Kidney (tissue), 14 donors: ENCODE measurements around the gene SLC9A2. TPM values are rescaled to one million over a fixed set of nuclear protein-coding genes. Genes with fewer than 3 reads are reported as not detected.

Experiments used
- DNase-seq, 5 donors: peaks; one replicate each; pipeline ENCODE4 v3.0.0-alpha.2; 2013 to 2020
- FAIRE-seq: peaks from 2 replicates; lab custom pipeline; 2012; peaks lifted over from hg19 to GRCh38; lab: Jason Lieb, UNC
- H3K27ac ChIP-seq, 2 donors: one replicate each; pipeline ENCODE4 v1.7.0; 2013; ENCODE audit warnings: low read depth in 2 of 2, low read length in 2 of 2, inconsistent platforms in 1 of 2
- H3K27me3 ChIP-seq: one replicate; pipeline ENCODE4 v1.7.1; 2013; ENCODE audit warnings: low read length, inconsistent platforms; ENCODE audit not compliant: control insufficient read depth, insufficient read depth
- H3K36me3 ChIP-seq, 3 donors: one replicate each; pipeline versions ENCODE4 v1.7.0 to v1.7.1; 2013; ENCODE audit warnings: low read length in 3 of 3, control low read depth in 1 of 3, inconsistent platforms in 1 of 3; ENCODE audit not compliant: insufficient read depth in 3 of 3, control insufficient read depth in 2 of 3
- H3K4me1 ChIP-seq, 3 donors: one replicate each; pipeline versions ENCODE4 v1.7.0 to v1.7.1; 2013; ENCODE audit warnings: low read length in 3 of 3, inconsistent platforms in 1 of 3, low read depth in 1 of 3; ENCODE audit not compliant: control insufficient read depth in 2 of 3, insufficient read depth in 2 of 3
- H3K4me3 ChIP-seq, 3 donors: one replicate each; pipeline versions ENCODE4 v1.7.0 to v1.8.1; 2013; ENCODE audit warnings: low read length in 3 of 3, control low read depth in 1 of 3, inconsistent platforms in 1 of 3
- H3K9ac ChIP-seq, 3 donors: one replicate each; pipeline versions ENCODE4 v1.7.0 to v1.7.1; 2013; ENCODE audit warnings: low read length in 3 of 3, control low read depth in 1 of 3, inconsistent platforms in 1 of 3
- H3K9me3 ChIP-seq, 3 donors: one replicate each; pipeline versions ENCODE4 v1.7.0 to v1.7.1; 2013; ENCODE audit warnings: low read length in 3 of 3, control low read depth in 1 of 3, inconsistent platforms in 1 of 3; ENCODE audit not compliant: control insufficient read depth in 2 of 3, insufficient read depth in 1 of 3
- CTCF ChIP-seq: IDR thresholded peaks from 3 replicates; pipeline ENCODE4 v1.5.1; 2012; ENCODE audit warnings: mild to moderate bottlenecking, moderate library complexity, borderline replicate concordance; ENCODE audit not compliant: insufficient read depth; ENCODE audit errors: extremely low read depth
- intact Hi-C: fragments of 100-400 bp; cut with DNase I; formaldehyde crosslinking; loops from one replicate; pipeline ENCODE4 v1.11.1; 2022
- polyA plus RNA-seq: library from polyadenylated mRNA; stranded (reverse); fragments of 350-450 nt; fragmentation: Illumina TruSeq; extraction: RNeasy Lipid Tissue Mini Kit (QIAGEN cat#74804); gene quantifications from one replicate; pipeline ENCODE4 v1.2.3, GENCODE V29; 2014; ENCODE audit warnings: low read depth, low replicate concordance; ENCODE audit not compliant: insufficient read depth
- total RNA-seq: library from RNA; stranded (reverse); fragmentation: NEBNext Ultra II Directional; extraction: Animal tissue kit (Norgen Biotek cat#: 25700); gene quantifications from one replicate; pipeline ENCODE4 v1.2.1, GENCODE V29; 2021
- donor health status: control.
- donor health status: control.
- donor health status: control.
- donor health status: control.
- donor health status: control.
- donor health status: DM: yes; HTN: yes; CAD: no.
- donor health status: Normal renal cell carcinoma (clear cell type).

Gene SLC9A2
- total and polyA plus RNA-seq, 2 donors from 2014 or later: 5.6 to 5.9 TPM

GRCh38 chr2:102754456-102755145 is 135.2 kb downstream of the SLC9A2 start:
- intact Hi-C loops: no loop called here

GRCh38 chr2:102755284-102755683 is 135.9 kb downstream of the SLC9A2 start:
- Histone ChIP-seq H3K9me3 (no peaks in the 10 kb centered on the region), H3K9ac (no peak overlapping the region), H3K36me3 (no peaks in the 10 kb centered on the region), H3K27ac (no peak overlapping the region), H3K4me1 (no peaks in the 10 kb centered on the region), H3K4me3 (no peak overlapping the region), H3K27me3 (no peaks in the 10 kb centered on the region)
- DNase-seq: no peak
- no peak for TF ChIP-seq CTCF
- intact Hi-C loops: no loop called here
- no peak for FAIRE-seq

More at GRCh38 chr2:102754456-102755145, 135.2 kb downstream of the SLC9A2 start:
- no peak overlapping the region for H3K9ac ChIP-seq
- H3K9me3 ChIP-seq: no peaks in the 10 kb centered on the region
- DNase-seq (no peak), FAIRE-seq (no peak)
- H3K36me3 ChIP-seq: no peaks in the 10 kb centered on the region
- H3K27me3 ChIP-seq: no peaks in the 10 kb centered on the region
- H3K4me1 ChIP-seq: no peaks in the 10 kb centered on the region
- no peak overlapping the region for H3K27ac ChIP-seq
- H3K4me3 ChIP-seq: no peak overlapping the region
- TF ChIP-seq CTCF: no peak

- Histone ChIP-seq H3K4me1 (no peaks in the 10 kb centered on the region), H3K27ac (no peak overlapping the region), H3K36me3 (no peaks in the 10 kb centered on the region), H3K9ac (no peak overlapping the region), H3K27me3 (no peaks in the 10 kb centered on the region), H3K4me3 (no peak overlapping the region), H3K9me3 (no peaks in the 10 kb centered on the region)
- intact Hi-C loops: no loop called here
- FAIRE-seq: no peak
- no peak for TF ChIP-seq CTCF
- no peak for DNase-seq
These were observed 139.1 kb downstream of the SLC9A2 start for GRCh38 chr2:102758439-102758838.

Other genes with a start within 250 kb of the SLC9A2 start
- gene IL18RAP, start 196.4 kb upstream of the SLC9A2 start, total RNA-seq: 2.0 TPM
- gene IL18RAP, start 196.4 kb upstream of the SLC9A2 start, polyA plus RNA-seq: not detected
- 2.8 TPM for gene SLC9A4, start 146.3 kb upstream of the SLC9A2 start, total RNA-seq
- gene SLC9A4, start 146.3 kb upstream of the SLC9A2 start, polyA plus RNA-seq: 10.3 TPM
- gene TMEM182, start 142.5 kb downstream of the SLC9A2 start, total RNA-seq: 6.5 TPM
- 4.2 TPM for gene TMEM182, start 142.5 kb downstream of the SLC9A2 start, polyA plus RNA-seq